Measurements from ENCODE around the gene FRZB.
"Not testable (repeated sequence)": the region's sequence is repeated elsewhere in the genome, so short reads cannot be mapped to it uniquely, and the experiment has no call there.

Gene FRZB

GRCh38 chr2:182890305-182890704 lies 23.9 kb upstream of the FRZB start:
- no peak for DNase-seq

GRCh38 chr2:182887753-182888415 lies 21.4 kb upstream of the FRZB start:
- DNase-seq: no peak

- no peak for DNase-seq
These were observed 20.7 kb upstream of the FRZB start for GRCh38 chr2:182887093-182887492.

- no peak for DNase-seq
These were observed 19.3 kb upstream of the FRZB start for GRCh38 chr2:182885771-182886170.

GRCh38 chr2:182883451-182883850 lies 17.0 kb upstream of the FRZB start:
- no peak for DNase-seq

GRCh38 chr2:182880100-182880499 lies 13.7 kb upstream of the FRZB start:
- DNase-seq: not testable (repeated sequence)

- not testable (repeated sequence) for DNase-seq
These were observed 10.2 kb upstream of the FRZB start for GRCh38 chr2:182876653-182877052.

GRCh38 chr2:182870227-182870626 lies 3.8 kb upstream of the FRZB start:
- DNase-seq: no peak

GRCh38 chr2:182868054-182868796 lies 1.8 kb upstream of the FRZB start:
- DNase-seq: no peak

GRCh38 chr2:182867426-182868053 lies 1.1 kb upstream of the FRZB start:
- no peak for DNase-seq

GRCh38 chr2:182866095-182866460 lies 359 bp downstream of the FRZB start:
- DNase-seq: no peak

- DNase-seq: no peak
These were observed 1.4 kb downstream of the FRZB start for GRCh38 chr2:182864949-182865570.

- no peak for DNase-seq
These were observed 2.8 kb downstream of the FRZB start for GRCh38 chr2:182863642-182864041.

- DNase-seq: no peak
These were observed 4.3 kb downstream of the FRZB start for GRCh38 chr2:182862091-182862490.

- DNase-seq: no peak
These were observed 5.6 kb downstream of the FRZB start for GRCh38 chr2:182860858-182861257.

- DNase-seq: no peak
These were observed 7.8 kb downstream of the FRZB start for GRCh38 chr2:182858671-182859070.

GRCh38 chr2:182855376-182855775 lies 11.1 kb downstream of the FRZB start:
- DNase-seq: no peak

- DNase-seq: no peak
These were observed 11.9 kb downstream of the FRZB start for GRCh38 chr2:182854375-182855105.

GRCh38 chr2:182852801-182853200 lies 13.6 kb downstream of the FRZB start:
- no peak for DNase-seq

- DNase-seq: no peak
These were observed 14.3 kb downstream of the FRZB start for GRCh38 chr2:182852090-182852489.

- DNase-seq: no peak
These were observed 20.5 kb downstream of the FRZB start for GRCh38 chr2:182845794-182846417.

- DNase-seq: no peak
These were observed 30.0 kb downstream of the FRZB start for GRCh38 chr2:182836451-182836850.

- DNase-seq: no peak
These were observed 32.1 kb downstream of the FRZB start for GRCh38 chr2:182834293-182834692.
